ENCODE data around the gene ZNF598.
A peak's percentile ranks its signal among the peaks of the same experiment; 100 is the strongest.
"Not testable (repeated sequence)": the region's sequence is repeated elsewhere in the genome, so short reads cannot be mapped to it uniquely, and the experiment has no call there.

Gene ZNF598

GRCh38 chr16:2027024-2028010, 17.7 kb upstream of the ZNF598 start:
- no peak for DNase-seq

- no peak for DNase-seq
Measured at GRCh38 chr16:2026461-2027023, 16.9 kb upstream of the ZNF598 start, which contains the start of gene NHERF2. TSS of gene NHERF2 (plus strand) at chr16:2026902. CDS start at chr16:2027006, 104 bp downstream.

GRCh38 chr16:2025878-2026460, 16.3 kb upstream of the ZNF598 start:
- DNase-seq, result no peak

- DNase-seq, result no peak
Measured at GRCh38 chr16:2025251-2025650, 15.6 kb upstream of the ZNF598 start.

GRCh38 chr16:2024032-2024420, 14.4 kb upstream of the ZNF598 start:
- DNase-seq, result no peak

GRCh38 chr16:2023092-2024031, 13.7 kb upstream of the ZNF598 start:
- DNase-seq, result peak; percentile 95

GRCh38 chr16:2022723-2023091, 13.1 kb upstream of the ZNF598 start:
- no peak for DNase-seq

GRCh38 chr16:2019921-2020831, 10.6 kb upstream of the ZNF598 start:
- DNase-seq, result no peak

GRCh38 chr16:2019518-2019920, 9.9 kb upstream of the ZNF598 start, which contains the start of gene NPW:
TSS of gene NPW (plus strand) at chr16:2019785.
- DNase-seq, result no peak

- DNase-seq, result no peak
Measured at GRCh38 chr16:2016407-2016922, 6.8 kb upstream of the ZNF598 start.

- DNase-seq, result no peak
Measured at GRCh38 chr16:2015947-2016208, 6.3 kb upstream of the ZNF598 start.

GRCh38 chr16:2015117-2015946, 5.7 kb upstream of the ZNF598 start:
- no peak for DNase-seq

GRCh38 chr16:2013527-2013926, 3.9 kb upstream of the ZNF598 start:
- DNase-seq, result no peak

- DNase-seq, result not testable (repeated sequence)
Measured at GRCh38 chr16:2011726-2012125, 2.1 kb upstream of the ZNF598 start.

- DNase-seq, result no peak
Measured at GRCh38 chr16:2009164-2009711, 383 bp downstream of the ZNF598 start.

GRCh38 chr16:2008631-2009163, 924 bp downstream of the ZNF598 start:
- peak; percentile 21 for DNase-seq

GRCh38 chr16:2008009-2008526, 1.6 kb downstream of the ZNF598 start:
- DNase-seq, result no peak

GRCh38 chr16:2007081-2007836, 2.4 kb downstream of the ZNF598 start:
- DNase-seq, result no peak

GRCh38 chr16:2006317-2006716, 3.3 kb downstream of the ZNF598 start:
- no peak for DNase-seq
